Neuronal stem cell (in vitro differentiated cells): ENCODE results near the gene LUZP4. TPM values are rescaled to one million over a fixed set of nuclear protein-coding genes. Genes with fewer than 3 reads are reported as not detected.

Source experiments
- DNase-seq: peaks from one replicate; pipeline ENCODE4 v3.0.0-alpha.2; 2013; ENCODE audit warnings: low spot score
- H2AFZ ChIP-seq: one replicate; pipeline ENCODE4 v1.6.1; 2013; ENCODE audit warnings: mild to moderate bottlenecking, low read length, inconsistent platforms
- H2AK5ac ChIP-seq: 2 replicates; pipeline ENCODE4 v1.6.1; 2013; ENCODE audit warnings: low read depth, mild to moderate bottlenecking, inconsistent platforms, low read length, moderate library complexity, mixed read lengths
- H2BK120ac ChIP-seq: 2 replicates; pipeline ENCODE4 v1.6.1; 2013; ENCODE audit warnings: low read depth, mild to moderate bottlenecking, inconsistent platforms, low read length, moderate library complexity, mixed read lengths
- H2BK12ac ChIP-seq: one replicate; pipeline ENCODE4 v1.6.1; 2013; ENCODE audit warnings: low read length, inconsistent platforms
- H2BK15ac ChIP-seq: 2 replicates; pipeline ENCODE4 v1.6.1; 2013; ENCODE audit warnings: mild to moderate bottlenecking, low read length, inconsistent platforms, mixed read lengths
- H2BK5ac ChIP-seq: one replicate; pipeline ENCODE4 v1.6.1; 2013; ENCODE audit warnings: inconsistent platforms, mild to moderate bottlenecking, low read length, moderate library complexity
- H3K14ac ChIP-seq: one replicate; pipeline ENCODE4 v1.6.1; 2013; ENCODE audit warnings: low read length, inconsistent platforms
- H3K18ac ChIP-seq: 2 replicates; pipeline ENCODE4 v1.6.1; 2013; ENCODE audit warnings: low read length, inconsistent platforms
- H3K23ac ChIP-seq: 2 replicates; pipeline ENCODE4 v1.6.1; 2013; ENCODE audit warnings: low read depth, mild to moderate bottlenecking, mixed read lengths, low read length, inconsistent platforms; ENCODE audit not compliant: poor library complexity
- H3K27ac ChIP-seq: replicated peaks from 3 replicates; pipeline ENCODE4 v1.5.1; 2013; ENCODE audit warnings: low read length, inconsistent platforms
- H3K27me3 ChIP-seq, 3 experiments: 2 replicates each; pipeline ENCODE4 v1.6.1; 2013; ENCODE audit warnings: low read length in 3 of 3, mild to moderate bottlenecking in 2 of 3, inconsistent platforms in 1 of 3, low read depth in 1 of 3, mixed read lengths in 1 of 3, moderate library complexity in 1 of 3; ENCODE audit not compliant: control insufficient read depth in 3 of 3, insufficient read depth in 3 of 3
- H3K36me3 ChIP-seq, 2 donors: replicated peaks in 1 of 2; 2 replicates each; pipeline ENCODE4 v1.6.1; 2013; ENCODE audit warnings: low read length in 2 of 2; ENCODE audit not compliant: control insufficient read depth in 2 of 2, insufficient read depth in 2 of 2
- H3K4ac ChIP-seq: 2 replicates; pipeline ENCODE4 v1.6.1; 2013; ENCODE audit warnings: inconsistent platforms, mild to moderate bottlenecking, low read length, moderate library complexity
- H3K4me1 ChIP-seq, 2 donors: 1 replicate in 1 of 2; 2 replicates in 1 of 2; pipeline ENCODE4 v1.6.1; 2013; ENCODE audit warnings: low read length in 2 of 2, low read depth in 1 of 2; ENCODE audit not compliant: control insufficient read depth in 2 of 2, insufficient read depth in 1 of 2
- H3K4me2 ChIP-seq: one replicate; pipeline ENCODE4 v1.6.1; 2013; ENCODE audit warnings: mild to moderate bottlenecking, low read length, inconsistent platforms; ENCODE audit not compliant: insufficient read depth, poor library complexity, severe bottlenecking
- H3K4me3 ChIP-seq, 2 donors: 2 replicates each; pipeline ENCODE4 v1.5.1; 2013; ENCODE audit warnings: low read length in 2 of 2, mild to moderate bottlenecking in 2 of 2, inconsistent platforms in 1 of 2, moderate library complexity in 1 of 2
- H3K79me1 ChIP-seq: one replicate; pipeline ENCODE4 v1.6.1; 2013; ENCODE audit warnings: low read depth, mild to moderate bottlenecking, inconsistent platforms, low read length, moderate library complexity
- H3K9ac ChIP-seq: one replicate; pipeline ENCODE4 v1.6.1; 2013; ENCODE audit warnings: mild to moderate bottlenecking, low read depth, low read length, inconsistent platforms; ENCODE audit not compliant: poor library complexity
- H3K9me3 ChIP-seq, 2 donors: replicated peaks in 1 of 2; 2 replicates each; pipeline versions ENCODE3 to v1.6.1; 2013; ENCODE audit warnings: low read length in 2 of 2, mild to moderate bottlenecking in 2 of 2, inconsistent platforms in 1 of 2, low read depth in 1 of 2, mixed read lengths in 1 of 2, moderate library complexity in 1 of 2; ENCODE audit not compliant: control insufficient read depth in 2 of 2, insufficient read depth in 1 of 2
- H4K8ac ChIP-seq: one replicate; pipeline ENCODE4 v1.6.1; 2013; ENCODE audit warnings: low read depth, mild to moderate bottlenecking, inconsistent platforms, low read length, moderate library complexity
- H4K91ac ChIP-seq: one replicate; pipeline ENCODE4 v1.6.1; 2013; ENCODE audit warnings: low read length, low read depth, mild to moderate bottlenecking, inconsistent platforms; ENCODE audit not compliant: poor library complexity
- WGBS, 2 donors: extraction: QIAGEN DNeasy Blood & Tissue Kit; methylation state at CpG; one replicate each; pipeline ENCODE4 v1.1.7; 2013; ENCODE audit warnings: missing lambda C conversion rate in 2 of 2, mixed read lengths in 1 of 2; ENCODE audit not compliant: insufficient read length in 2 of 2, insufficient replicate concordance in 1 of 2; ENCODE audit errors: extremely low coverage in 2 of 2; 5-methylcytosine and 5-hydroxymethylcytosine counted together
- polyA plus RNA-seq, 2 experiments: library from polyadenylated mRNA; stranded (reverse); fragments of 200-250 nt; gene quantifications; one replicate each; pipeline ENCODE4 v1.2.3, GENCODE V29; 2013

LUZP4 gene
- polyA plus RNA-seq (2013, experiment 1 of 2) = not detected
- polyA plus RNA-seq (2013, experiment 2 of 2) = not detected

- Histone ChIP-seq H3K79me1 (no peaks in the 10 kb centered on the region), H3K4me1 (peaks cover 0 to 2% of the 10 kb centered on the region in 2 donors), H2AFZ (no peak within 1 kb of the TSS), H3K18ac (no peak within 1 kb of the TSS), H2BK5ac (no peak within 1 kb of the TSS), H3K4me2 (no peak within 1 kb of the TSS), H2BK12ac (no peak within 1 kb of the TSS), H3K36me3 (no peaks in the 10 kb centered on the region), H4K91ac (no peak within 1 kb of the TSS), H3K4me3 (no peak within 1 kb of the TSS), H3K27me3 (peaks cover 0 to 3% (median 0%) of the 10 kb centered on the region in 3 experiments), H3K9me3 (no peaks in the 10 kb centered on the region), H3K27ac (no peak within 1 kb of the TSS), H3K4ac (no peak within 1 kb of the TSS), H2AK5ac (no peak within 1 kb of the TSS), H3K23ac (no peak within 1 kb of the TSS), H2BK15ac (no peak within 1 kb of the TSS), H2BK120ac (no peak within 1 kb of the TSS), H3K14ac (no peak within 1 kb of the TSS), H4K8ac (no peak within 1 kb of the TSS), H3K9ac (no peak within 1 kb of the TSS)
- no peak for DNase-seq
- WGBS, 2 donors = no CpG with 5 or more reads among the region's 17 CpGs
These were observed at the start of gene LUZP4 for GRCh38 chrX:115289465-115289864. TSS of gene LUZP4 (plus strand) at chrX:115289715. CDS start at chrX:115289760, 45 bp downstream.

GRCh38 chrX:115251458-115252233 lies 37.9 kb upstream of the LUZP4 start:
- Histone ChIP-seq H2BK5ac (no peak overlapping the region), H3K14ac (no peak overlapping the region), H4K91ac (no peak overlapping the region), H3K36me3 (no peaks in the 10 kb centered on the region), H2BK12ac (no peak overlapping the region), H3K79me1 (no peaks in the 10 kb centered on the region), H3K4me3 (no peak overlapping the region), H3K27ac (no peak overlapping the region), H4K8ac (no peak overlapping the region), H3K18ac (no peak overlapping the region), H3K9ac (no peak overlapping the region), H2AFZ (no peak overlapping the region), H3K4me1 (no peaks in the 10 kb centered on the region), H3K9me3 (no peaks in the 10 kb centered on the region), H2AK5ac (no peak overlapping the region), H2BK15ac (no peak overlapping the region), H2BK120ac (no peak overlapping the region), H3K4me2 (no peak overlapping the region), H3K23ac (no peak overlapping the region), H3K27me3 (peaks cover 0 to 15% (median 0%) of the 10 kb centered on the region in 3 experiments), H3K4ac (no peak overlapping the region)
- no peak for DNase-seq
- no CpG with 5 or more reads among the region's 2 CpGs for WGBS, 2 donors

GRCh38 chrX:115255003-115255402 lies 34.5 kb upstream of the LUZP4 start:
- no peak for DNase-seq
- Histone ChIP-seq H3K18ac (no peak overlapping the region), H2BK120ac (no peak overlapping the region), H3K4me2 (no peak overlapping the region), H2BK15ac (no peak overlapping the region), H3K14ac (no peak overlapping the region), H3K4me1 (no peaks in the 10 kb centered on the region), H2AK5ac (no peak overlapping the region), H3K36me3 (no peaks in the 10 kb centered on the region), H3K4me3 (no peak overlapping the region), H3K23ac (no peak overlapping the region), H3K9ac (no peak overlapping the region), H3K9me3 (no peaks in the 10 kb centered on the region), H3K27me3 (peaks cover 0 to 8% (median 0%) of the 10 kb centered on the region in 3 experiments), H2BK5ac (no peak overlapping the region), H2BK12ac (no peak overlapping the region), H2AFZ (no peak overlapping the region), H3K4ac (no peak overlapping the region), H4K91ac (no peak overlapping the region), H3K27ac (no peak overlapping the region), H4K8ac (no peak overlapping the region), H3K79me1 (no peaks in the 10 kb centered on the region)
- no CpG with 5 or more reads among the region's 2 CpGs for WGBS, 2 donors

- H3K9me3 ChIP-seq = no peaks in the 10 kb centered on the region
- no peaks in the 10 kb centered on the region for H3K79me1 ChIP-seq
- peaks cover 0 to 9% (median 0%) of the 10 kb centered on the region in 3 experiments for H3K27me3 ChIP-seq
These were observed 31.8 kb upstream of the LUZP4 start for GRCh38 chrX:115257711-115258110.

More at GRCh38 chrX:115257711-115258110, 31.8 kb upstream of the LUZP4 start:
- Histone ChIP-seq H3K4me2 (no peak overlapping the region), H3K4me3 (no peak overlapping the region), H2BK15ac (no peak overlapping the region), H2AK5ac (no peak overlapping the region), H3K4me1 (no peaks in the 10 kb centered on the region), H3K18ac (no peak overlapping the region), H3K36me3 (no peaks in the 10 kb centered on the region), H2AFZ (no peak overlapping the region), H3K9ac (no peak overlapping the region), H3K14ac (no peak overlapping the region), H3K27ac (no peak overlapping the region), H2BK5ac (no peak overlapping the region), H4K8ac (no peak overlapping the region), H4K91ac (no peak overlapping the region), H3K4ac (no peak overlapping the region), H3K23ac (no peak overlapping the region), H2BK120ac (no peak overlapping the region), H2BK12ac (no peak overlapping the region)
- DNase-seq = no peak
